Measurements from ENCODE around the gene CYP24A1.

GRCh38 chr20:54140927-54141566 lies 32.7 kb downstream of the CYP24A1 start:
- no peak for TF ChIP-seq CTCF (IDR thresholded peaks at IDR 0.05)
- no peak for TF ChIP-seq POLR2A (IDR thresholded peaks at IDR 0.05)

All from gastroesophageal sphincter (tissue), 3 donors.